Mucosa of rectum (tissue), 2 donors: ENCODE results near the gene PLAC8L1.

Experiments used
- H3K27ac ChIP-seq, 2 donors: one replicate each; pipeline ENCODE4 v1.7.0; 2013; ENCODE audit warnings: inconsistent platforms in 2 of 2, low read depth in 2 of 2, low read length in 2 of 2
- H3K27me3 ChIP-seq, 2 donors: one replicate each; pipeline ENCODE4 v1.7.0; 2013; ENCODE audit warnings: low read length in 2 of 2; ENCODE audit not compliant: control insufficient read depth in 2 of 2, insufficient read depth in 2 of 2
- H3K36me3 ChIP-seq, 2 donors: one replicate each; pipeline ENCODE4 v1.7.0; 2013; ENCODE audit warnings: low read length in 2 of 2; ENCODE audit not compliant: control insufficient read depth in 2 of 2, insufficient read depth in 2 of 2
- H3K4me1 ChIP-seq, 2 donors: one replicate each; pipeline ENCODE4 v1.7.0; 2013; ENCODE audit warnings: low read length in 2 of 2, mild to moderate bottlenecking in 1 of 2; ENCODE audit not compliant: control insufficient read depth in 2 of 2, insufficient read depth in 2 of 2
- H3K4me3 ChIP-seq, 2 donors: one replicate each; pipeline ENCODE4 v1.7.0; 2013; ENCODE audit warnings: low read length in 2 of 2
- H3K9ac ChIP-seq, 2 donors: one replicate each; pipeline ENCODE4 v1.7.0; 2013; ENCODE audit warnings: low read length in 2 of 2, low read depth in 1 of 2, mild to moderate bottlenecking in 1 of 2
- H3K9me3 ChIP-seq, 2 donors: one replicate each; pipeline ENCODE4 v1.7.0; 2013; ENCODE audit warnings: low read length in 2 of 2; ENCODE audit not compliant: control insufficient read depth in 2 of 2
- donor health status: healthy.
- donor health status: Normal muscosa, but diverticular disease.

PLAC8L1 gene

GRCh38 chr5:146070746-146071145 lies 34.6 kb downstream of the PLAC8L1 start:
- Histone ChIP-seq H3K4me3 (no peak overlapping the region), H3K9ac (no peak overlapping the region), H3K27ac (no peak overlapping the region), H3K9me3 (no peaks in the 10 kb centered on the region), H3K4me1 (peaks cover 0 to 2% of the 10 kb centered on the region in 2 donors), H3K27me3 (no peaks in the 10 kb centered on the region), H3K36me3 (peaks cover 0 to 8% of the 10 kb centered on the region in 2 donors)

- H3K36me3 ChIP-seq = peaks cover 0 to 11% of the 10 kb centered on the region in 2 donors
- H3K27me3 ChIP-seq = no peaks in the 10 kb centered on the region
- no peak overlapping the region for H3K27ac ChIP-seq
- H3K9ac ChIP-seq = no peak overlapping the region
- H3K4me3 ChIP-seq = no peak overlapping the region
- H3K9me3 ChIP-seq = no peaks in the 10 kb centered on the region
- H3K4me1 ChIP-seq = no peaks in the 10 kb centered on the region
Measured at GRCh38 chr5:146069780-146070099, 35.6 kb downstream of the PLAC8L1 start.

- Histone ChIP-seq H3K9ac (no peak overlapping the region), H3K4me1 (no peaks in the 10 kb centered on the region), H3K36me3 (peaks cover 0 to 12% of the 10 kb centered on the region in 2 donors), H3K27me3 (no peaks in the 10 kb centered on the region), H3K27ac (no peak overlapping the region), H3K9me3 (no peaks in the 10 kb centered on the region), H3K4me3 (no peak overlapping the region)
Measured at GRCh38 chr5:146068977-146069779, 36.2 kb downstream of the PLAC8L1 start.

GRCh38 chr5:146068206-146068605 lies 37.2 kb downstream of the PLAC8L1 start:
- peaks cover 2 to 18% of the 10 kb centered on the region in 2 donors for H3K36me3 ChIP-seq
- H3K4me3 ChIP-seq = no peak overlapping the region
- H3K9me3 ChIP-seq = no peaks in the 10 kb centered on the region
- no peak overlapping the region for H3K9ac ChIP-seq
- no peaks in the 10 kb centered on the region for H3K27me3 ChIP-seq
- no peak overlapping the region for H3K27ac ChIP-seq
- H3K4me1 ChIP-seq = no peaks in the 10 kb centered on the region

- H3K36me3 ChIP-seq = peaks cover 11 to 31% of the 10 kb centered on the region in 2 donors
- no peak overlapping the region for H3K4me3 ChIP-seq
- no peaks in the 10 kb centered on the region for H3K9me3 ChIP-seq
- no peak overlapping the region for H3K27ac ChIP-seq
- no peaks in the 10 kb centered on the region for H3K4me1 ChIP-seq
- no peaks in the 10 kb centered on the region for H3K27me3 ChIP-seq
- no peak overlapping the region for H3K9ac ChIP-seq
Measured at GRCh38 chr5:146066968-146067367, 38.4 kb downstream of the PLAC8L1 start.

- no peaks in the 10 kb centered on the region for H3K9me3 ChIP-seq
- peaks cover 47 to 64% of the 10 kb centered on the region in 2 donors for H3K36me3 ChIP-seq
- no peak overlapping the region for H3K9ac ChIP-seq
- H3K27ac ChIP-seq = no peak overlapping the region
- no peak overlapping the region for H3K4me3 ChIP-seq
- no peaks in the 10 kb centered on the region for H3K4me1 ChIP-seq
- no peaks in the 10 kb centered on the region for H3K27me3 ChIP-seq
Measured at GRCh38 chr5:146060221-146060585, 45.2 kb downstream of the PLAC8L1 start.

- H3K4me3 ChIP-seq = no peak overlapping the region
- H3K9ac ChIP-seq = no peak overlapping the region
- no peaks in the 10 kb centered on the region for H3K27me3 ChIP-seq
- H3K27ac ChIP-seq = no peak overlapping the region
- H3K4me1 ChIP-seq = no peaks in the 10 kb centered on the region
- H3K36me3 ChIP-seq = peaks cover 46 to 68% of the 10 kb centered on the region in 2 donors
- no peaks in the 10 kb centered on the region for H3K9me3 ChIP-seq
Measured at GRCh38 chr5:146059460-146060220, 45.7 kb downstream of the PLAC8L1 start.

- no peaks in the 10 kb centered on the region for H3K27me3 ChIP-seq
- peaks cover 35 to 75% of the 10 kb centered on the region in 2 donors for H3K36me3 ChIP-seq
- no peak overlapping the region for H3K9ac ChIP-seq
- H3K4me3 ChIP-seq = no peak overlapping the region
- no peak overlapping the region for H3K27ac ChIP-seq
- H3K4me1 ChIP-seq = no peaks in the 10 kb centered on the region
- H3K9me3 ChIP-seq = no peaks in the 10 kb centered on the region
Measured at GRCh38 chr5:146055432-146055831, 49.9 kb downstream of the PLAC8L1 start.

GRCh38 chr5:146052780-146053179 lies 52.6 kb downstream of the PLAC8L1 start:
- H3K27ac ChIP-seq = no peak overlapping the region

GRCh38 chr5:146051678-146052077 lies 53.7 kb downstream of the PLAC8L1 start:
- Histone ChIP-seq H3K9ac (no peak overlapping the region), H3K27ac (no peak overlapping the region), H3K4me3 (no peak overlapping the region), H3K9me3 (no peaks in the 10 kb centered on the region), H3K36me3 (peaks cover 29 to 60% of the 10 kb centered on the region in 2 donors), H3K27me3 (no peaks in the 10 kb centered on the region), H3K4me1 (peaks cover 9 to 19% of the 10 kb centered on the region in 2 donors)

More at GRCh38 chr5:146052780-146053179, 52.6 kb downstream of the PLAC8L1 start:
- H3K4me3 ChIP-seq = no peak overlapping the region
- H3K36me3 ChIP-seq = peaks cover 29 to 66% of the 10 kb centered on the region in 2 donors
- H3K9me3 ChIP-seq = no peaks in the 10 kb centered on the region
- H3K9ac ChIP-seq = no peak overlapping the region
- peaks cover 3 to 9% of the 10 kb centered on the region in 2 donors for H3K4me1 ChIP-seq
- no peaks in the 10 kb centered on the region for H3K27me3 ChIP-seq
